GM18858 (cell line): ENCODE results near the gene IQGAP2.
"Not testable (repeated sequence)": the region's sequence is repeated elsewhere in the genome, so short reads cannot be mapped to it uniquely, and the experiment has no call there.

Experiments
- ATAC-seq: cut with Tn5 transposase; IDR thresholded peaks from one replicate; pipeline ENCODE4 v1.9.1; 2021; ENCODE audit not compliant: unreplicated experiment

Gene IQGAP2

DNA sequence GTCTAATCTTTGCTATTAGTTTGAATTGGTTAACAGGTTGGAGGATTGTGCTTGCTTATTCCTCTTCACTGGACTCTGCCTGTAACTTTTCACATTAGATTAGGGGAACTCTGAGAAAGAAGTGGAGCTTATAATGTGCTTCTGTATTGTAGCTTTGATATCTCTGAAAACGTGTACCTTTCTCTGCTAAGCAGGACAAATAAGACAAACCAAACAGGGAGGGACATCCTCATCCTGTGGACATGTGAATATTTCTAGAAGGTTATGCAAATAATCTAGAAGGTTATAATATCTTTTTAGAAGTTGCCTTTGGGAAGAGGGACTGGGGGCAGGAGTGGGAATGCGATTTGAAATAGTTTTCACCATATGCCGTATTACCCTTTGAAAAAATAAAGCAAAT is 11.7 kb downstream of the IQGAP2 start:
- ATAC-seq = no peak

DNA sequence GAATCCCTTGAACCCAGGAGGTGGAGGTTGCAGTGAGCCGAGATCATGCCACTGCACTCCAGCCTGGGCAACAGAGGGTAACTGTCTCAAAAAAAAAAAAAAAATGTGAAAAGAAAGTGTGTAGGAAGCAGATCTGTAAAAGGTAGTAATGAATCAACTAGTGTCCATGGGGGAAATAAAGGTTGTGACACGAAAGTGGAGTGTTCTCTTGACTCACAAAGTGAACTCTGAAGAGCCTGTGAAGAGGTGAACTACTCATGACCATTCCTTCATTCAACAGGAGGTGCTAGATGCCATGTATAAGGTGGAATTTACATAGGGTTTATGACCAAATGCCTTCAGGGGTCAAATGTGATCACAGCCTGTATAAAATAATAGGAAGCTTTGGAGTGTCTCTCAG is 12.8 kb downstream of the IQGAP2 start:
- no peak for ATAC-seq

DNA sequence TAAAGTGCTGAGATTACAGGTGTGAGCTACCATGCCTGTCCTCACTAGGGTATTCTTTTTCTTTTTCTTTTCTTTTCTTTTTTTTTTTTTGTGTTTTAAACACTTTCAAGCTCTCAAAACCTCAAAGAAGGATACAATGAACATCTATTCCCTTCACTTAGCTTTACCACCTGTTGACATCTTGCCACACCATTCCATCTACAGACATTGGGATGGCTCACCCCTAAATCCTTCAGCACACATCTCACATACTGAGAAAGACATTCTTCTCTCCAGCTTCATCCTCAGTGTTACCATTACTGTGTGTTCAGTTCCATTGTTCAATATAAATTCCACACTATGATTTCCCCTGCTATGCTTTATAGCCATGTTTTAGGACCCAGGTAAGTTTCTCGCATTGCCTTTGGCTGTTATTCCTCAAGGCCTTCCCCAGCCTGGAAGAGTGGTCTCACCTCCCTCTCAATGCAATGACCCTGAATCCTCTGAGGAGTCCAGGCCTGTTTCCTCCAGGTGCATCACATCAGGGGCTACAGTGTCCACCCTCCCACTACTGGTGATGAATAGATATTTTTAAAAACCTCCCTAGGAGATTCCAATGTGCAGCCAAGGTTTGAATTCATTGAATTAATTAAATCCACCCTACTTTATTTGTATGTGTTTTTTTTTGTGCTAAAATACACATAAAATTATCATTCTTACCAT is 16.7 kb downstream of the IQGAP2 start:
- no peak for ATAC-seq

DNA sequence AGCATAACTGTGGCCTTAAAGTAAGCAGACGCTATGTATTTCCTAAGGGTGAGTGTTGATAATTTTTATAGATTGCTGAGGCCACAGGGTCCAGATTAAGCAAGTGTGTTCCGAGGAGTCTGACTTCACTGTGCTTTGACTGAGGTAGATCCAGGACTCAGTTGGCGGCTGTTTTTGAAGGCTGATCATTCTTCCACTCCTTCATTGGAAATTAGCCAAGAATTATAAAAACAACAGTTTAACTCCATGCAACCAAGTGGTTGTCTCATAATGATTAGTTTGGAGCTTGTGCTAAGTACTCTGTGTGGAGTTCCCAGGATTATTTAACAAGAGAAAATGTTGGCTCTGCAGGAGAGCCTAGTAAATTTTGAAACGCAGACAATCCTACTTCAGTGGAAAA is 19.1 kb downstream of the IQGAP2 start:
- no peak for ATAC-seq

DNA sequence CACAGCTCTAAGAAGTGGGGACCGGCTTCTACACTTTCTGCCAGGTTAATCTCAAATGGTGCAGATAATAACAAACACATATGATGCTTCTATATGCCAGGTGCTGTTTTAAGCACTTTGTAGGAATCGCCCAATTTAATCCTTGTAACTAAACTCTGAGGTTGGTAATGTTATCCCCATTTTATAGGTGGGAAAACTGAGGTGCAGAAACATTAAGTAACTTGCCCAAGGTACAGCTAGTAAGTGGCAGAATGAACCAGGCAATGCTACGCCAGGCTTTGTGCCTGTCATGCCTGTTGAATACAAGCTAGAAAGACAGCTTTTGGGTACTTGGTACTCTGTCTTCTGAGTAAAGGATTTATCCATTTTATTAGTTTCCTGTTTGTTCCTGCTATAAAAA is 19.7 kb downstream of the IQGAP2 start:
- ATAC-seq = no peak

DNA sequence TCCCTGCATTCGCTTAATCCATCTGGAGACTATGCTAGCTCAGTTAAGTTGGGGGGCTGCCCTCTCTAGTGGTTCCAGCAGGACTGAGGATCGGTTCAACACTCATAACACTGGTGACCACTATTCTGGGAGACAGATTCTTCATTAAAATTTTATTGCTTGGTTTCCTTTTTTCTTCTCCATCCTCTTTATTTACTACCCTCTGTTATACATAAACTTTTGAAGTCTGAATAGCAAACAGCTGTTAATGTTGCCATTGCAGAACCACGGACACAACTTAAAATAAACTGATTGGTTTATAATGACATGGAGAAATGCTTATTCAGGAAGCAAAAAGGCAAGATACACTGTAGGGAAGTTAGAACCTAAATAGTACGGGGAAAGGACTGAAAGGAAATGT is 22.1 kb downstream of the IQGAP2 start:
- ATAC-seq = no peak

DNA sequence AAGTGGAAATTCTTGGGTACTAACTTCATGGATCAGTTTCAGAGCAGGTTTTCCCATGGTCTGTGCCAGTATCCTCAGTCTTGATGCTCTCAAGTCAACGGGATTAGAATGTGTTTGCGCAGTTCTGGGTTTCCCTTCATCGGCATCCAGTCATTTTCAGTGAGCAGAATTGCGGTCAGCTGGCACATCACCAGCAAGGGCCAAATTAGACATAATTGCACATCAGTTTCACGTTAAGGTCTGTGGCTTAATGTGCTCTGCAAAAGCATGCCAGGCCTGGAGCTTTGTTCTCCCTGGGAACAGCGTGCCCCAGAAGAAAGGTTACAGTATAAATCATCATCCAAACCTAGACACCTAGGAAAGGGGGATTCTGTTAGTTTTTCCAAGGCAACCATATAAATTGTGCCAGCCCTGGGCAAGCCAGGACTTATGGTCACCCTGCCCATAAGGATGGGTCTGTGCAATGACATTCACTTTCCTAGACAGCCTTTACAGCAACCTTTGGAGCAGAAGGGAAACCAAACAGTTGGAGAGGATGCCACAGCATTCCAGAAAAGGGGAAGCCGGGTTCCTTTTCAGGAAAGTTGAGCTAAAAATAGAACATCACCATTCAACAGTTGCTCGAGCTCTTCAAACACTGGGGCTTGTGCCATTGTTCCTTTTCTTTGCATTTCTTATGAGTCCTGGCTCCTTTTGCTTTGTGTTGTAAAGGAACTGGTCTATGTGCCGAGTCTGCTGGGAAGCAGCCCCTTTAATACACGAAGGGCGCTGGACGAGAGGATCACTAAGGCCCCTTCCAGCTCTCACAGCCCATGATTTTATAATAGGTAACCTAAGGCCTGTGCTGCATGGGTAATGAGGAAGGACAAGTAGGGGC is 23.1 kb downstream of the IQGAP2 start:
- no peak for ATAC-seq

DNA sequence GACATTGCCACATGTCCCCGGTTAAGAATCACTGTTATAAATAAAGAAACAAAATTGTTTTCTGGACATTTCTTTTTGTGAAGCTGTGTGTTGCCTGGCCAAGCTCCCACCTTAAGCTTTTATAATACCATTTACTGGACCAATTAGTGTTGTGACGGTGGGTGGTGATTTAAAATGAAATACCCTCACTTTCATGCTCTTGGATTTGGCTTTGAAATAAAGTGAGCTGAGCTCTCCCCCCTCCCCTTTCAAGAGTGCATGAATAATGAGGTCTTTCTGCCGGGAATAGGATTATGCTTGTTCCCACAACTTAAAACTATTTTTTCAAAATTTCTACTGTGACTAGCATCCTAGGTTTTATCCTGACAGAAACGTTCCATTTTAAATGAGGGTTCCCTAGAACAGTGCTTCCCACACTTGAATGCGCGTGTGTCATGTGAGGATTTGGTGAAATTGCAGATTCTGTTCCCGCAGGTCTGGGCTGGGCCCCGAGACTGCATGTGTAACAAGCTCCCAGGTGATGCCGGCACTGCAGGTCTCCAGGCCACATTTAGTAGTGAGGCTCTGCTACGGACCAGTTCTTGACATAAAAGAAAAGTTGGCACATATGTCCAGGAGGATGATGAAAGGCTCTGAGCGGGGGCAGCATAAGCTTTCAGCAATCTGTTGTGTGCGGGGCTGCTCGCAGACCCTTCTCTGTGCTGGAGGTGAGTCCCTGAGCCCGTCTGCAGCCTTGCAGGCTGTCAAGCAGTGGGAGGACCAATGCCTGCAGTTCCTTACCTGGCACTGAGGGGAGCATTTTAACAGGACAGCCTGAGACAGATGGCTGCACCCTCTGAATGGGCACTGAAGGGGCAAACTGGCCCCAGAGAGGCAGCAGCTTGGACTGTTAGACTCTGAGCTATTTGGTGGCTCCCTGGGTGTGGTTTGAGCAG is 24.4 kb downstream of the IQGAP2 start:
- no peak for ATAC-seq

DNA sequence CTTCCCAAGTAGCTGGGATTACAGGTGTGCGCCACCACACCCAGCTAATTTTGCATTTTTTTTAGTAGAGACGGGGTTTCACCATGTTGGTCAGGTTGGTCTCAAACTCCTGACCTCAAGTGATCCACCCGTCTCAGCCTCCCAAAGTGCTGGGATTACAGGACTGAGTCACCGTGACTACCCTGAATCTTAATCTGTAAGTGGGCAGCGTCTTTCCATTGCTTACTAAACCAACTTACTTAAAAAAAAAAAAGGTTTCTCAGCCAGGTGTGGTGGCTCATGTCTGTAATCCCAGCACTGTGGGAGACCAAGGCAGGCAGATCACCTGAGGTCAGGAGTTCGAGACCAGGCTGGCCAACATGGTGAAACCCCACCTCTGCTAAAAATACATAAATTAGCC is 25.5 kb downstream of the IQGAP2 start:
- ATAC-seq = not testable (repeated sequence)

DNA sequence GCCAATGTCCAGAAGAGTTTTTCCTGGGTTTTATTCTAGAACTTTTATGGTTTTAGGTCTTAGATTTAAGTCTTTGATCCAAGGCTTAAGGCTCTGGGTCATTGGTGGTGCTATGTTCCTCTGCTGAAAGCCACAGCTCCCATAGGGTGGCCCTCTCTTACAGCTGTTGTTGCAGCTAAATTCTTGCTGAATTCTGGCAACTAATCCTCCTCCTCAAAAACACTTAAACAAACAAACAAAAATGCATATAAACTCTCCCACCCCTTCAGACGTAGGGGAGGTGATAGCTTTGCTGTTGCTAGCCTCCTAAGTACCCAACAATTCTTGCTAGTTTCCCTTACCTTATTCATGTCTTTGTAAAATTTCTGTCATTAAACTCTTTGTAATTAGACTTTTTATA is 30.2 kb downstream of the IQGAP2 start:
- ATAC-seq = no peak

DNA sequence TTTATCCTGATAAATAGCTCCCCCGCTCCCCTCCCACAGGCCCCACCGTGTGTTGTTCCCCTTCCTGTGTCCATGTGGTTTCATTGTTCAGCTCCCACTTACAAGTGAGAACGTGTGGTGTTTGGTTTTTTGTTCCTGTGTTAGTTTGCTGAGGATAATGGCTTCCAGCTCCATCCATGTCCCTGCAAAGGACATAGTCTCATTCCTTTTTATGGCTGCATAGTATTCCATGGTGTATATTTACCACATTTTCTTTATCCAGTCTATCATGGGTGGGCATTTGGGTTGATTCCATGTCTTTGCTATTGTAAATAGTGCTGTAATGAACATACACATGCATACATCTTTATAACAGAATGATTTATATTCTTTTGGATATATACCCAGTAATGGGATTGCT is 34.4 kb downstream of the IQGAP2 start:
- not testable (repeated sequence) for ATAC-seq

DNA sequence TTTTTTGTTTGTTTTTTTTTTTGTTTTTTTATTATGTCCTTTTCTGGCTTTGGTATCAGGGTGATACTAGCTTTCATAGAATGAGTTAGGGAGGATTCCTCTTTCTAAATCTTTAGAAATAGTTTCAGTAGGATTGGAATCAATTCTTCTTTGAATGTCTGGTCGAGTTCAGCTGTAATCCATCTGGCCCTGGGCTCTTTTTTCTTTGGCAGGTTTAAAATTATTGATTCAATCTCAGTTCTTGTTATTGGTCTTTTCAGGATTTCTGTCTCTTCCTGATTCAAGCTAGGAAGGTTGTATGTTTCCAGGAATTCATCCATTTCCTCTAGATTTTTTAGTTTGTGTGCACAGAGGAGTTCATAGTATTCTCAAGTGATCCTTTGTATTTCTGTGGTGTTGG is 34.9 kb downstream of the IQGAP2 start:
- ATAC-seq = no peak

DNA sequence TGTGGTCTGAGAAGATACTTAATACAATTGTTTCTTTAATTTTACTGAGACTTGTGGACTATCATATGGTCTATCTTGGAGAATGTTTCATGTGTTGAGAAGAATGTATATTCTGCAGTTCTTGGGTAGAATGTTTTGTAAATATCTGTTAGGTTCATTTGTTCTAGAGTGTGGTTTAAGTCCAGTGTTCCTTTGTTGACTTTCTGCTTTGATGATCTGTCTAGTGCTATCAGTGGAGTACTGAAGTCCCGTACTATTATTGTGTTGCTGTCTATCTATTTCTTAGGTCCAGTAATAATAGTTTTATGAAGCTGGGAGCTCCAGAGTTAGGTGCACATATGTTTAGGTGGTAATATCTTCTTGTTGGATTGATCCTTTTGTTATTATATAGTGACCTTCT is 36.1 kb downstream of the IQGAP2 start:
- ATAC-seq = no peak

DNA sequence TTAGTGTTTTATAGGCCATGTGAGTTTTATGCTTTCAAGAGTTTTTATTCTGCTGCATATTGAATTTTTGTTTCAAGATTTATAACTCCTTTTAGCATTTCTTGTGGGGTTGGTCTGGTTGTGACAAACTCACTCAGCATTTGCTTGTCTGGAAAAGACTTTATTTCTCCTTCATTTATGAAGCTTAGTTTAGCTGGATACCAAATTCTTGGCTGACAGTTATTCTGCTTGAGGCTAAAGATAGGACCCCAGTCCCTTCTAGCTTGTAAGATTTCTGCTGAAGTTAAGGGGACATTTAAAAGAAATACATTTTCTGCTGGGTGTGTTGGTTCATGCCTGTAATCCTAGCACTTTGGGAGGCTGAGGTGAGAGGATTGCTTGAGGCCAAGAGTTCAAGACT is 36.8 kb downstream of the IQGAP2 start:
- no peak for ATAC-seq

DNA sequence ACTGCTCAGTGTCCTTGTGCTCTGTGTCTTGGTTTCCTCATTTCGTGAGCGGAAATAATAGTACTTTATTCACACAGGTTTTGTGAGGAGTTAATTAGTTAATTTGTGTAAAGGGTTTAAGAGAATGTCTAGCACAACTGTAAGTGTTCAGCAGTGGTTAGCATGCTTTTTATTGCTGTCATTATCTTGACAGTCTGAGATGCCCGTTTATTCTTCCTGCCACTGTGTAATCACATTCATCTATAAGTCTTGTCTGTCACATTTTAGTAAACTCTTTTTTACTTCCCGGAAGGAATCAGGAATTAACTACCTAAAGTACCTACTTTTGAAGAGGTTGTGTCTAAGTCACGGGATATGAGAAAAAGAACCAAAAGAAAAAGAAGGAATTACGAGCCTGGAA is 38.0 kb downstream of the IQGAP2 start:
- ATAC-seq = no peak

DNA sequence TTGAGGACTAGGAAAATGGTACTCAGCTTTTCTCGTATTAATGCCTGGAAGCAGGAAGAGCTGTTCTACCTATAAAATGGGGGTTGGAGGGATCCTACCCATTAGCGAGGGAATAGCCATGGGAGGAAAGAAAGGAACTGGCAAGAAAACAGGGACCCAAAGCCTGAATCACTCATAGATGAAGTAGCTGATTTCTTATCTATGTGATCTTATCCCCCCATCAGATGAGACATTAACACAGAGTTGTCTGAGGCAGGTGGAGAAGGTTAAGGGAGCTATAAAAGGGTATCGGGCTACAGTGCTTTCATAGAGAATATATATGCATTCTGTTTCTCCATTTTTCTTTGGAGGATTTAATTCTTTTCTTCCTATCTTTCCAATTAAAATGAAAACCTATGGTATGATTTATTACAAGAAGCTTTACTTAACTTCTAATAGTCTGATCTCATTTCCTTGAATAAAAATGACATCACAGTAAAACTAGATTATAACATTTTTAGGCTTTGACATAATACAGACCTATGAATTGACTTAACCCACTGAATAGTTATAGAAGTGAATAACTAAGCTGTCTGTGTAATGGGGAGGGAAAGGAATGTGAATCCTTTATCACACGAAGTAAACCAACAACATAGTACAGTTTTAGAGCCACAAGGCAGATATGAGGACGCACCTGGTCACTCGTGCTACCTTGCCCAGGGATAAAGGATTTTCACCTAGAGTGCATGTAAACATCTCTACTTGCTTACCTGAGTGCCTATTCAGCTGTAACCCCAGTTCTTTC is 39.0 kb downstream of the IQGAP2 start:
- no peak for ATAC-seq

DNA sequence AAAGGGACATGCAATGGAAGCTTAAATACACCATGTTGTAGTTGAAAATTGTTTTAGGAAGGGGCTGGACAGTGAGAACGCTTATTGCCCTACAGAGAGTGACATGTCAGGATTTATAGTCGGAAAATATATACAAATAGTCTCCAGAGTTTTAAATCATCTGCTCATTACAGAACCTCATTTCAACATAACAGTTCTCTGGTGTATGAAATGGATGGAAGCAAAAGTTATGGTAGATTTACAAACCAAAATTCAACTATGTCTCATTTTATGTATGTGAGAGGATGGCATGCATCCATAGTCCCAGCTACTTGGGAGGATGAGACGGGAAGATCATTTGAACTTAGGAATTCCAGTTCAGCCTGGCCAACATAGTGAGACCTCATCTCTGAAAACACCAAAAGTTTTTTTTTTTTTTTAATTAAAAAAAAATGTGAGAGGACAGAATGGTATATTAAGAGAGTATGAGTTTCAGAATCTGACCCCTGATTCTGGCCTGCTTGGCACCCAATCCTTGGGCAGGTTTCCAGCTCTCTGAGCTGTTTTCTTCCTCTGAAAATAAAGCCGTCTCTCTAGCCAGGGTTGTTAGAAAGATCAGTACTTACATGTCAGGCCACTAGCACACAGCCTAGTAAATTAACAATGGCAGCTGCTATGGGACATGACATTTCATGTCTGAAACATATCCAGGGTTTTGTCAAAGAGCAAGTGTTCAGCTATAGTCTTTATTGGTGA is 40.1 kb downstream of the IQGAP2 start:
- no peak for ATAC-seq

DNA sequence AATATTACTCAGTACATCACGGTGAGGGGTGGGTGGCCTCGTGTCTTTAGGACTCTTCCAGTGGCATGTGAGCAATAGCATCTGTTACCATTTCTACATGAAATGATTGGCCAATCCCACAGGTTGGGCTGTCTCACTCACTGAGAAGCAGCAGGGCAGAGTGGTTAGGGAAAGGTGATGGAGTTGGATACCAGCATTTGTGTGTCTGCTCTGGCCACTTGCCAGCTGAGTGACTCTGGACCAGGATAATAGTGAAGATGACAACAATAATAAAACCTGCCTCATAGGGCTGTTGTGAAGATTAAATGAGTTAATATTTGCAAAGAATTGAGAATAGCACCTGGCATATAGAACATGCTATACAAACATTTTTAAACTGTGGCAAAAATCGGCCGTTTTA is 42.0 kb downstream of the IQGAP2 start:
- no peak for ATAC-seq

DNA sequence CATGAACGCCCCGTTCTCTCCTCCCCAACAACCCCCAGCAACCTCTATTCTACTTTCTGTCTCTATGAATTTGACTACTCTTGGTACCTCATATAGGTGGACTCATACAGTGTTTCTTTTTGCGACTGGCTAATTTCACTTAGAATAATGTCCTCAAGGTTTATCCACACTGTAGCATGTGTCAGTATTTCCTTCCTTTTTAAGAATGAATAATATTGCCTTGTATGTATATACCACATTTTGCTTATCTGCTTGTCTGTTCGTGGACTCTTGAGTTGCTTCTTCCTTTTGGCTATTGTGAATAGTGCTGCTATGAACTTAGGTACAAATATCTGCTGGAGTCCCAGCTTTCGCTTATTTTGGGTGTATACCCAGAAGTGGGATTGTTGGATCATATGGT is 42.7 kb downstream of the IQGAP2 start:
- no peak for ATAC-seq

DNA sequence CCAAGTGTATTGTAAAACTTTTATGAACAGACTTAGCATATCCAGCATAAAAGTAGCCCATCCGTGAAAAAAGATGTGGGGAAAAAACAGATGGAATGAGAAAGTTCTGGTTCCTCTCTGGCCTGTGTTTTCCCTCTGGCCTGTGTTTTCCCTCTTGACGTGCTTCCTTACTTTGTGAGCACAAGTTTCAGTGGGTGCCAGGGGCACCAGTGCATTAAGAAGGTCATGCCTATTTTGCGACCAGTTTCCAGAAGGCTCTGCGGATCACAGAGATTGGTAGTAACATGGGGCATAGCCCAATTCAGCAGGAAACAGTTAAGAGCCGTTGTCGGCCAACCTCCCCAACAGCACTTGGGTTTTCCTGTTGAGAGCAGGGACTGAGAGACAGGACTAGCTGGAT is 43.7 kb downstream of the IQGAP2 start:
- no peak for ATAC-seq
